HG03108 (cell line): Measurements from ENCODE around the gene ALMS1.
"Not testable (repeated sequence)": the region's sequence is repeated elsewhere in the genome, so short reads cannot be mapped to it uniquely, and the experiment has no call there.

ENCODE experiments used
- ATAC-seq: cut with Tn5 transposase; IDR thresholded peaks from one replicate; pipeline ENCODE4 v1.9.1; 2021; ENCODE audit warnings: moderate library complexity; ENCODE audit not compliant: unreplicated experiment

ALMS1 gene

DNA sequence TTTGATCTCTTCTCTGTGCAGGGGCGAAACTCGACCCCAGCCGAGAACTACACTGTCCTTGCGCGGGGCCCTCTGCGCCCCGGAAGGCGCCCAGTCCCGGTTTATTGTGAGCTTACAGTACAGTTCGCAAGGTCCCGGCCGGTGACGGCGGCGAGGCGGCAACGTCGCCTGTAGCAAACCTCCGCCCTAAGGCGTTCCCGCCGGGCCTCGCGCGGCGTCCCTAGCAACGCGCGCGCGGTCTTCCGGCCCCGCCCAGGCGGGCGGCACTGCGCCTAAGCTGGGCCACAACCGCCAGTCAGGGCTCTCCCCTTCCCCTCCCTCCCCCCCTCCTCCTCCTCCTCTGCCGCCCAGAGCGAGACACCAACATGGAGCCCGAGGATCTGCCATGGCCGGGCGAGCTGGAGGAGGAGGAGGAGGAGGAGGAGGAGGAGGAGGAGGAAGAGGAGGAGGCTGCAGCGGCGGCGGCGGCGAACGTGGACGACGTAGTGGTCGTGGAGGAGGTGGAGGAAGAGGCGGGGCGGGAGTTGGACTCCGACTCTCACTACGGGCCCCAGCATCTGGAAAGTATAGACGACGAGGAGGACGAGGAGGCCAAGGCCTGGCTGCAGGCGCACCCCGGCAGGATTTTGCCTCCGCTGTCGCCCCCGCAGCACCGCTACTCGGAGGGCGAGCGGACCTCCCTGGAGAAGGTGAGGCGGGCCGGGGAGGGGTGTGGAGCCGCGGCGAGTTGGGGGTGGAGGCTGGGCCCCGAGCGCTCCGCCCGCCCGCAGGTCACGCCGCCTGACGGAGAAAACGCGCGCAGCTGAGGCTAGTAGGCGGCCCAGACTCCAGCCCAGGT, at the start of gene ALMS1:
Gene ALMS1, plus strand, starts transcription at position 333 of the 838 bp plus-strand sequence. Its CDS starts 33 bp downstream, at position 366.
- ATAC-seq, result peak; percentile 92

DNA sequence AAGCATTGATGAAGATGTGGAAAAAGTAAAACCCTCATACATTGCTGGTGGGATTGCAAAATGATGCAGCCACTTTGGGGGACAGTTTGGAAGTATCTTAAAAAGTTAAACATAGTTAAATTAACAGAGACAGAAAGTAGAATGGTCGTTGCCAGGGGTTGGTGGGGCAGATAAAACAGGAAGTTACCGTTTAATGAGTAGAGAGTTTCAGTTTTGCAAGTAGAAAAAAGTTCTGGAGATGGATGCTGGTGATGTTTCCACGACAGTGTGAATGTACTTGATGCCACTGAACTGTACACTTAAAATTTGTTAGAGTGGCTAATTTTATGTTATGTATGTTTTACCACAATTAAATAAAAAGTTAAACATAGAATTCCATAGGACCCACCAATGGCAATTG, 47.8 kb upstream of the ALMS1 start:
- no peak for ATAC-seq

DNA sequence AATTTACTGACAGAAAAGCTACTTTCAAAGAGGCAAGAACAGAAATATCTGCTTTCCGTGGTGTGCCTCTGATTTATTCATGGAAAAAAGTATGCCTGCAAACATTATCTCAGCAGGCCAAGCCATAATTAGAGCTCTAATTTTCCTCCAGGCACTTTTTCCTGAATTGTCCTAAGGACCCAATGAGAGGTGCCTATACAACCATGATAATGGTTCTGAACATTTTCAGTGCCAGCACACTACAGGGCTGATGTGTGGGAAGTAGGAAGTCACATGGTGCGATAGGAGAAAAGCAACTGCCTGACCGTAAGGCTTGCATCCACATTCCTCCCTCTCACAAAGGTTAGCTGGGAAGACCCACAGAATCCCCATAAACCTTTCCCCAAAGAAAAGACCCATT, 46.4 kb upstream of the ALMS1 start:
- no peak for ATAC-seq

- no peak for ATAC-seq
Measured at GRCh38 chr2:73341039-73341438, 44.6 kb upstream of the ALMS1 start.

- ATAC-seq, result no peak
Measured at GRCh38 chr2:73343992-73344391, 41.6 kb upstream of the ALMS1 start.

DNA sequence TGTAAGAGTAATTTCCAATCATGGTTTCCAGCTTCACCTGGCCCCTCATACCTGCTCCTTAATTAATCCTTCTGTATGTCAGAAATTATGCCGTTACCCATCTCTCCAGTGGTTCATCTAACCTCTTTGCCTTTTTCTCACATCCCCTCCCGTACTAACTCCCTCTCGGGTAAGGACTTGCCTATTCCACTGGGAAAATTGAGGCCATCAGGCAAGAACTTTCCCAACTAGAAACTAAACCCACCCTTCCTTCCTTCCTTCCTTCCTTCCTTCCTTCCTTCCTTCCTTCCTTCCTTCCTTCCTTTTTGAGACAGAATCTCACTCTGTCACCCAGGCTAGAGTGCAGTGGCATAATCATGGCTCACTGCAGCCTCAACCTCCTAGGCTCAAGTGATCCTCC, 40.9 kb upstream of the ALMS1 start:
- not testable (repeated sequence) for ATAC-seq

DNA sequence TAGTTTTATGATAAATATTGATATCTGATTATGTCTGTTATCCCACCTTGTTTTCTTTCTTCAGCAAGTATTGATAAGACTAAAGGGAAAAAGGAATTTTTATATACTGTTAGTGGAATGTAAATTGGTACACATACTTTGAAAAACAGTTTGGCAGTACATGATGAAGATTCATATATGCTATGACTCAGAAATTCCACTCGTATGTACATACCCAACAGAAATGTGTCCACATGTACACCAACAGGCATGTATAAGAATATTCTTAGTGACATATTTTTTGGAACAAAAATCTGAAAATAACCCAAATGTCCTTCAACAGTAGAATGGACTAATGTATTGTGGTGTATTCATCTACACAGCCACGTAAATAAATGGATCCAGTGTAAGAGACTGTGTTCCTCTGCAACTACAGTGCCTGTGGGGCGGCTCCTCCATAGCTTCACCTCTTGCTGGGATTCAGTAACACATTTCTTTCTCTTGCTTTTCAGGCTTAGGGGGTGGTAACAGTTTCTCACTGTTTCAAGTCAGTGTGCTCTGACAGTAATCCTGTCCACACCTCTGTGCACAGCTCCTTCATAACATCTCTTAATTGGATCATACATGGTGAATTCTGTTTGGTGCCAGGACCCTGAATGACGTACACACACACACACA, 35.5 kb upstream of the ALMS1 start:
- no peak for ATAC-seq

DNA sequence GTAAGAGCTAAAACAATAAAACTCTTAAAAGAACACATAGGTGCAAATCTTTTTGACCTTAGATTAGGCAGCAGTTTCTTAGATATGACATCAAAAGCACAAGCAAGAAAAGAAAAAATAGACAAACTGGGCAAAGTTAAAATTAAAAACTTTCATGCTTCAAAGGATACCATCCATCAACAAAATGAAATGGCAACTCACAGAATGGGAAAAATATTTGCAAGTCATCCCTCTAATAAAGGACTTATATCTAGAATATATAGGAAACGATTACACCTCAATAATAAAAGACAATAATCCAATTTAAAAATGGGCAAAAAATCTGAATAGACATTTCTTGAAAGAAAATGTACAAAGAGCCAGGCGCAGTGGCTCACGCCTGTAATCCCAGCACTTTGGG, 29.5 kb upstream of the ALMS1 start:
- no peak for ATAC-seq

- no peak for ATAC-seq
Measured at GRCh38 chr2:73359915-73360697, 25.5 kb upstream of the ALMS1 start.

DNA sequence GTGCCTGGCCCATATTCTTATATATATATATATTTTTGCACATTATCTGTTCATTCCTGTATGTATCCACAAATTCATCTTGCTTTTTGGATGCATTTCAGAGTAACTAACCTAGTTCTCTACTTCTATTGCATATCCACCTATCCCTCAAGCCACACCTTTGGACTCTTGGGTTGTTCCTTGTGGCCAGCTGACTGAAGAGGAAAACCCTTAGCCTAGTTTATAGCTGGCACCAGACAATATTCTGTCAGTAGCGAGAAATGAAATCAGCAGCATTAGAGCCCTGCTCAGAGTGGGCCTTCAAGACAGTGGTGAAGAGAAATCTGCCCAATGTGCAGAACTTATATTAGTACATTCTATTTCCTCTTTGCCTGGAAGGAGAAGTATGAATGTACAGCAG, 19.6 kb upstream of the ALMS1 start:
- ATAC-seq, result no peak

- no peak for ATAC-seq
Measured at GRCh38 chr2:73368781-73369180, 16.9 kb upstream of the ALMS1 start.

DNA sequence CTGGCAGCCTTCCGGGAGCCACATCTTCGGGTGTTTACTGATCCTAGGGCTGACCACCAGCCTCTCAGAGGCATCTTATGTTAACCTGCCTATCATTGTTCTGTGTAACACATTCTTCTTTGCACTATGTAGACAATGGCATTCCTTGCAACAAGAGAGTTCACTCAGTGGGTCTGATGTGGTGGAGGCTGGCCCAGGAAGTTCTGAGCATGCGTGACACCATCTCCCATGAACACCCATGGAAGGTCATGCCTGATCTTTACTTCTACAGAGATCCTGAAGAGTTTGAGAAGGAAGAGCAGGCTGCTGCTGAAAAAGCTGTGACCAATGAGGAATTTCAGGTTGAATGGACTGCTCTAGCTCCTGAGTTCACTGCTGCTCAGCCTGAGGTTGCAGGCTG, 15.3 kb upstream of the ALMS1 start:
- no peak for ATAC-seq

DNA sequence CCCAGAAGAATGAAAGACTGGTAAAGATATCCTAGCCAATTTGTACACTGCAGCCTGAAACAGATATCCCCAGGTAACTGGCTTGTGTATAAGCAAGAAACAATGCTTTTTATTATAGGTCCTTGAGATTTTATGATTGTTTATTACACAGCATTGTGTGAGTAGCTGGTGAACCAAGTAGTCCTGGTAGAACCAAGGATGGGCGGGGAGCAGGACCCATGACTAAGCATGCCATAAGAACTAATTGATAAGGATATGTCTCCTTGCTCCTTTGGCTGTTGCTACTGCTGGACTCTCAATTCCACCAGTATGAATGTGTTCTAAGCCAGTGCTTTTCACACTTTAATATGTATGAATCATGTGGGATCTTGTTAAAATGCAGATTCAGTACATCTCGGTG, 12.3 kb upstream of the ALMS1 start:
- ATAC-seq, result no peak

GRCh38 chr2:73374269-73374668, 11.4 kb upstream of the ALMS1 start:
- no peak for ATAC-seq

GRCh38 chr2:73376681-73377080, 9.0 kb upstream of the ALMS1 start:
- no peak for ATAC-seq

DNA sequence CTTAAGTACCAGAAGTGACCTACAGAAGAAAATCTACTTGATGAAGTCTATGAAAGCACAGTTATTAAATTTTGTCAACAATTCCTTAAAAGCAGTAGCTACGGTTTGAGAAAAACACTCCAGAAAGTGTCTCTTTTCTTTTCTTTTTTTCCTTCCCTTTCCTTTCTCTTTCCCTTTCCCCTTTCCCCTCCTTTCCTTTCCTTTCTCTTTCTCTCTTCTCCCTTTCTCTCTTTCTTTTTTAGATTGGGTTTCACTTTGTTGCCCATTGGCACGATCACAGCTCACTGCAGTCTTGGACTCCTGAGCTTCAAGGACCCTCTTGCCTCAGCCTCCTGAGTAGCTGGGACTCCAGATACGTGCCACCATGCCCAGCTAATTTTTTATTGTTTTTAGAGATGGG, 2.6 kb upstream of the ALMS1 start:
- ATAC-seq, result no peak

GRCh38 chr2:73385123-73385503, 523 bp upstream of the ALMS1 start:
- no peak for ATAC-seq

GRCh38 chr2:73386342-73386868, 769 bp downstream of the ALMS1 start:
- peak; percentile 5 for ATAC-seq

GRCh38 chr2:73386894-73387636, 1.4 kb downstream of the ALMS1 start:
- ATAC-seq, result no peak

- ATAC-seq, result no peak
Measured at GRCh38 chr2:73402386-73403103, 16.9 kb downstream of the ALMS1 start.
